Measurements from ENCODE around the gene KIF6. TPM values are rescaled to one million over a fixed set of nuclear protein-coding genes. Genes with fewer than 3 reads are reported as not detected.

KIF6 gene
- total RNA-seq, 1 experiment from 2014 or later, result not detected

DNA sequence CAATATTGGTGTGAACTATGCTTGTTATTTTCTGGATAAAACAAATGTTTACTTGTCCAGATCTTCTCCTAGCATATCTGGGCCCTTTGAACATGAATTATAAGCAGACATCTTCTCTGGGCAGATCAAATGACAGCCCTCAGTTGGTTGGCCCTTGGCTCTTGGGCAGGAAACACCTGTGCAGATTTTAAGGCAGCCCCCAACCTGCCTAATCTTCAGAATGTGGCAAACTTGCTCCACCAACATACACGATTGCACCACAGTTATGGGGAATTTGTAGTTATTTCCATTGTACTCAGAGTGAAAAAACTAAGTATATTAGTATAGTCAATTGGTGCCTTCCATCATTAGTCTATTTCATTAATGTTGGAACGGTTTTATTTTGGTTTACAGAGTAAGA, 307.8 kb downstream of the KIF6 start:
- no peak for ATAC-seq
- ChIA-PET RAD21 (ENCODE audit: low non-redundant PET in 1 of 2, low total read pairs in 2 of 2, uncharacterized antibody in 2 of 2, unreplicated experiment in 2 of 2) (no interaction called here), CTCF (no interaction called here), POLR2A (no interaction called here)
- Histone ChIP-seq H3K27ac (ENCODE audit: low read depth, low read length) (no peak overlapping the region), H2AFZ (ENCODE audit: low read depth, low read length, poor library complexity, severe bottlenecking) (no peak overlapping the region), H3K79me2 (ENCODE audit: insufficient read depth, low read length) (no peaks in the 10 kb centered on the region), H3K9ac (ENCODE audit: low read length) (no peak overlapping the region), H3K4me1 (ENCODE audit: control insufficient read depth in 1 of 2, insufficient read depth in 2 of 2, low read length in 2 of 2) (peaks cover 0 to 7% of the 10 kb centered on the region in 2 experiments; a peak in 1 of 4 replicates), H3K27me3 (ENCODE audit: insufficient read depth, low read length) (no peaks in the 10 kb centered on the region), H3K4me2 (ENCODE audit: low read length) (no peak overlapping the region), H3K4me3 (replicated peaks in 1 of 2; ENCODE audit: low read depth in 1 of 2, low read length in 2 of 2) (no peak overlapping the region), H3K36me3 (ENCODE audit: control insufficient read depth in 1 of 2, insufficient read depth in 2 of 2, low read length in 2 of 2) (no peaks in the 10 kb centered on the region), H3K9me2 (ENCODE audit: insufficient read depth) (no peaks in the 10 kb centered on the region), H3K9me3 (ENCODE audit: control insufficient read depth in 1 of 2, insufficient read depth in 1 of 2, low read depth in 1 of 2, low read length in 2 of 2) (no peaks in the 10 kb centered on the region), H4K20me1 (ENCODE audit: insufficient read depth) (no peaks in the 10 kb centered on the region)
- DNase-seq (ENCODE audit: low read depth, low spot score), result no peak
- intact Hi-C loops (cut with micrococcal nuclease), result no loop called here
- BruUV-seq (replicated peaks), result no TSS peak
- TF ChIP-seq, protein P1, sequence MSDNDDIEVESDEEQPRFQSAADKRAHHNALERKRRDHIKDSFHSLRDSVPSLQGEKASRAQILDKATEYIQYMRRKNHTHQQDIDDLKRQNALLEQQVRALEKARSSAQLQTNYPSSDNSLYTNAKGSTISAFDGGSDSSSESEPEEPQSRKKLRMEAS (IDR thresholded peaks at IDR 0.05), result no peak
- TF ChIP-seq EGR1 (IDR thresholded peaks at IDR 0.05; ENCODE audit: low read depth) (no peak), ELF1 (IDR thresholded peaks at IDR 0.05; ENCODE audit: borderline replicate concordance, low read depth) (no peak), SRF (IDR thresholded peaks at IDR 0.05; ENCODE audit: low read depth) (no peak), JUND (IDR thresholded peaks at IDR 0.05) (no peak), ZNF274 (IDR thresholded peaks at IDR 0.05; ENCODE audit: low read depth, low read length) (no peak), CEBPB (IDR thresholded peaks at IDR 0.05; ENCODE audit: low read depth) (no peak), POLR2AphosphoS5 (IDR thresholded peaks at IDR 0.05; ENCODE audit: low read depth, low read length) (no peak), RAD21 (IDR thresholded peaks at IDR 0.05; ENCODE audit: low read depth) (no peak), YY1 (IDR thresholded peaks at IDR 0.05; ENCODE audit: extremely low read depth, insufficient replicate concordance, low read depth, low read length) (no peak)
- TF ChIP-seq, protein P2, sequence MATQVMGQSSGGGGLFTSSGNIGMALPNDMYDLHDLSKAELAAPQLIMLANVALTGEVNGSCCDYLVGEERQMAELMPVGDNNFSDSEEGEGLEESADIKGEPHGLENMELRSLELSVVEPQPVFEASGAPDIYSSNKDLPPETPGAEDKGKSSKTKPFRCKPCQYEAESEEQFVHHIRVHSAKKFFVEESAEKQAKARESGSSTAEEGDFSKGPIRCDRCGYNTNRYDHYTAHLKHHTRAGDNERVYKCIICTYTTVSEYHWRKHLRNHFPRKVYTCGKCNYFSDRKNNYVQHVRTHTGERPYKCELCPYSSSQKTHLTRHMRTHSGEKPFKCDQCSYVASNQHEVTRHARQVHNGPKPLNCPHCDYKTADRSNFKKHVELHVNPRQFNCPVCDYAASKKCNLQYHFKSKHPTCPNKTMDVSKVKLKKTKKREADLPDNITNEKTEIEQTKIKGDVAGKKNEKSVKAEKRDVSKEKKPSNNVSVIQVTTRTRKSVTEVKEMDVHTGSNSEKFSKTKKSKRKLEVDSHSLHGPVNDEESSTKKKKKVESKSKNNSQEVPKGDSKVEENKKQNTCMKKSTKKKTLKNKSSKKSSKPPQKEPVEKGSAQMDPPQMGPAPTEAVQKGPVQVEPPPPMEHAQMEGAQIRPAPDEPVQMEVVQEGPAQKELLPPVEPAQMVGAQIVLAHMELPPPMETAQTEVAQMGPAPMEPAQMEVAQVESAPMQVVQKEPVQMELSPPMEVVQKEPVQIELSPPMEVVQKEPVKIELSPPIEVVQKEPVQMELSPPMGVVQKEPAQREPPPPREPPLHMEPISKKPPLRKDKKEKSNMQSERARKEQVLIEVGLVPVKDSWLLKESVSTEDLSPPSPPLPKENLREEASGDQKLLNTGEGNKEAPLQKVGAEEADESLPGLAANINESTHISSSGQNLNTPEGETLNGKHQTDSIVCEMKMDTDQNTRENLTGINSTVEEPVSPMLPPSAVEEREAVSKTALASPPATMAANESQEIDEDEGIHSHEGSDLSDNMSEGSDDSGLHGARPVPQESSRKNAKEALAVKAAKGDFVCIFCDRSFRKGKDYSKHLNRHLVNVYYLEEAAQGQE (IDR thresholded peaks at IDR 0.05; ENCODE audit: low read depth), result no peak
- TF ChIP-seq, protein P3, sequence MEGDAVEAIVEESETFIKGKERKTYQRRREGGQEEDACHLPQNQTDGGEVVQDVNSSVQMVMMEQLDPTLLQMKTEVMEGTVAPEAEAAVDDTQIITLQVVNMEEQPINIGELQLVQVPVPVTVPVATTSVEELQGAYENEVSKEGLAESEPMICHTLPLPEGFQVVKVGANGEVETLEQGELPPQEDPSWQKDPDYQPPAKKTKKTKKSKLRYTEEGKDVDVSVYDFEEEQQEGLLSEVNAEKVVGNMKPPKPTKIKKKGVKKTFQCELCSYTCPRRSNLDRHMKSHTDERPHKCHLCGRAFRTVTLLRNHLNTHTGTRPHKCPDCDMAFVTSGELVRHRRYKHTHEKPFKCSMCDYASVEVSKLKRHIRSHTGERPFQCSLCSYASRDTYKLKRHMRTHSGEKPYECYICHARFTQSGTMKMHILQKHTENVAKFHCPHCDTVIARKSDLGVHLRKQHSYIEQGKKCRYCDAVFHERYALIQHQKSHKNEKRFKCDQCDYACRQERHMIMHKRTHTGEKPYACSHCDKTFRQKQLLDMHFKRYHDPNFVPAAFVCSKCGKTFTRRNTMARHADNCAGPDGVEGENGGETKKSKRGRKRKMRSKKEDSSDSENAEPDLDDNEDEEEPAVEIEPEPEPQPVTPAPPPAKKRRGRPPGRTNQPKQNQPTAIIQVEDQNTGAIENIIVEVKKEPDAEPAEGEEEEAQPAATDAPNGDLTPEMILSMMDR (IDR thresholded peaks at IDR 0.05 in 2 of 3, conservative IDR thresholded peaks at IDR 0.05 in 1 of 3; ENCODE audit: borderline replicate concordance in 1 of 3, insufficient read depth in 1 of 3, low read depth in 2 of 3, low read length in 2 of 3), result no peak
- TF ChIP-seq, protein P4, sequence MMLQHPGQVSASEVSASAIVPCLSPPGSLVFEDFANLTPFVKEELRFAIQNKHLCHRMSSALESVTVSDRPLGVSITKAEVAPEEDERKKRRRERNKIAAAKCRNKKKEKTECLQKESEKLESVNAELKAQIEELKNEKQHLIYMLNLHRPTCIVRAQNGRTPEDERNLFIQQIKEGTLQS (IDR thresholded peaks at IDR 0.05), result no peak
